Common myeloid progenitor, CD34-positive (primary cell): Measurements from ENCODE around the gene DNAJB13.

ENCODE experiments used
- CTCF ChIA-PET: fragments of 350-600 bp; sonication (Branson Sonifier 250); formaldehyde crosslinking; loops from one replicate; lab custom pipeline; 2021; ENCODE audit warnings: antibody characterized with exemption; lab: Charles Lee
- POLR2A ChIA-PET: fragments of 350-600 bp; sonication (Branson Sonifier 250); formaldehyde crosslinking; loops from one replicate; lab custom pipeline; 2021; ENCODE audit warnings: antibody characterized with exemption; lab: Charles Lee
- DNase-seq, 3 donors: peaks; one replicate each; pipeline versions ENCODE4 v3.0.0 to v3.0.0-alpha.2; 2013
- H3K27ac ChIP-seq, 2 experiments: 1 replicate in 1 of 2; 2 replicates in 1 of 2; pipeline ENCODE4 v1.7.0; 2013; ENCODE audit warnings: inconsistent platforms in 2 of 2, low read length in 2 of 2, mild to moderate bottlenecking in 2 of 2, low read depth in 1 of 2, moderate library complexity in 1 of 2; ENCODE audit not compliant: severe bottlenecking in 2 of 2, insufficient read depth in 1 of 2, poor library complexity in 1 of 2
- H3K27me3 ChIP-seq, 5 experiments: replicated peaks in 2 of 5; 1 replicate in 3 of 5; 2 replicates in 2 of 5; pipeline versions ENCODE4 v1.6.1 to v1.7.0; 2013; ENCODE audit warnings: low read length in 4 of 5, mild to moderate bottlenecking in 2 of 5, moderate library complexity in 2 of 5, inconsistent platforms in 1 of 5; ENCODE audit not compliant: insufficient read depth in 5 of 5, control insufficient read depth in 4 of 5
- H3K36me3 ChIP-seq, 4 experiments: 1 replicate in 2 of 4; 2 replicates in 2 of 4; pipeline versions ENCODE4 v1.6.1 to v1.7.0; 2013; ENCODE audit warnings: low read length in 3 of 4, control low read depth in 1 of 4, mild to moderate bottlenecking in 1 of 4; ENCODE audit not compliant: control insufficient read depth in 4 of 4, insufficient read depth in 4 of 4
- H3K4me1 ChIP-seq, 4 experiments: 1 replicate in 3 of 4; 2 replicates in 1 of 4; pipeline versions ENCODE4 v1.6.1 to v1.7.1; 2013; ENCODE audit warnings: low read length in 3 of 4, mild to moderate bottlenecking in 3 of 4, control low read depth in 1 of 4, inconsistent platforms in 1 of 4, moderate library complexity in 1 of 4; ENCODE audit not compliant: control insufficient read depth in 4 of 4, insufficient read depth in 4 of 4; ENCODE audit errors: control extremely low read depth in 1 of 4
- H3K4me3 ChIP-seq, 7 experiments: 1 replicate in 4 of 7; 2 replicates in 3 of 7; pipeline versions ENCODE4 v1.5.1 to v1.7.0; 2013; ENCODE audit warnings: mild to moderate bottlenecking in 7 of 7, low read length in 6 of 7, moderate library complexity in 6 of 7, inconsistent platforms in 2 of 7, low read depth in 2 of 7, control low read depth in 1 of 7; ENCODE audit not compliant: insufficient read depth in 4 of 7, control insufficient read depth in 1 of 7; ENCODE audit errors: extremely low read depth in 1 of 7
- H3K9me3 ChIP-seq, 5 experiments: 1 replicate in 4 of 5; 2 replicates in 1 of 5; pipeline versions ENCODE4 v1.6.1 to v1.7.1; 2013; ENCODE audit warnings: low read length in 4 of 5, mild to moderate bottlenecking in 2 of 5, inconsistent platforms in 1 of 5, low read depth in 1 of 5, moderate library complexity in 1 of 5; ENCODE audit not compliant: control insufficient read depth in 4 of 5, insufficient read depth in 2 of 5; ENCODE audit errors: control extremely low read depth in 1 of 5
- WGBS: methylation state at CpG from one replicate; pipeline ENCODE4 v1.1.5; 2013; ENCODE audit not compliant: insufficient coverage; 5-methylcytosine and 5-hydroxymethylcytosine counted together

Gene DNAJB13

GRCh38 chr11:73958521-73959141 lies 7.8 kb downstream of the DNAJB13 start:
- 93% methylated on average over 14 of the region's 18 CpGs for WGBS
- Histone ChIP-seq H3K27me3 (peaks cover 0 to 22% (median 6%) of the 10 kb centered on the region in 5 experiments), H3K9me3 (no peaks in the 10 kb centered on the region), H3K27ac (no peak overlapping the region), H3K4me1 (no peaks in the 10 kb centered on the region), H3K4me3 (no peak overlapping the region), H3K36me3 (no peaks in the 10 kb centered on the region)
- POLR2A ChIA-PET: no interaction called here
- DNase-seq: no peak
- CTCF ChIA-PET: interaction anchor here (0.7 to 1.2 kb wide), 2 partner anchors 23 to 225 kb away, joined by 3 read pairs; no protein-coding TSS in a partner anchor

GRCh38 chr11:73961321-73961720 lies 10.5 kb downstream of the DNAJB13 start:
- H3K9me3 ChIP-seq: no peaks in the 10 kb centered on the region
- CTCF ChIA-PET: interaction anchor here (0.7 to 1.4 kb wide), 3 partner anchors 10 to 72 kb away, joined by 3 to 4 read pairs (median 3); partner anchors contain the start of gene DNAJB13
- POLR2A ChIA-PET: no interaction called here
- WGBS: 90% methylated on average over 4 of the region's 4 CpGs
- H3K27me3 ChIP-seq: peaks cover 0 to 23% (median 6%) of the 10 kb centered on the region in 5 experiments
- no peaks in the 10 kb centered on the region for H3K36me3 ChIP-seq
- no peak for DNase-seq
- H3K4me3 ChIP-seq: no peak overlapping the region
- H3K27ac ChIP-seq: no peak overlapping the region
- H3K4me1 ChIP-seq: peaks cover 0 to 3% (median 0%) of the 10 kb centered on the region in 4 experiments

- CTCF ChIA-PET: no interaction called here
- H3K27ac ChIP-seq: no peak overlapping the region
- no peak for DNase-seq
- H3K4me3 ChIP-seq: no peak overlapping the region
- 91% methylated on average over 5 of the region's 7 CpGs for WGBS
- no peaks in the 10 kb centered on the region for H3K36me3 ChIP-seq
- POLR2A ChIA-PET: no interaction called here
- no peaks in the 10 kb centered on the region for H3K9me3 ChIP-seq
- H3K4me1 ChIP-seq: peaks cover 0 to 3% (median 0%) of the 10 kb centered on the region in 4 experiments
- peaks cover 0 to 15% (median 3%) of the 10 kb centered on the region in 5 experiments for H3K27me3 ChIP-seq
These were observed 11.4 kb downstream of the DNAJB13 start for GRCh38 chr11:73962101-73962705.

GRCh38 chr11:73963861-73964260 lies 13.0 kb downstream of the DNAJB13 start:
- Histone ChIP-seq H3K36me3 (no peaks in the 10 kb centered on the region), H3K4me1 (peaks cover 0 to 3% (median 0%) of the 10 kb centered on the region in 4 experiments), H3K27ac (no peak overlapping the region), H3K9me3 (no peaks in the 10 kb centered on the region), H3K27me3 (peaks cover 0 to 6% (median 0%) of the 10 kb centered on the region in 5 experiments), H3K4me3 (no peak overlapping the region)
- 94% methylated on average over 6 of the region's 8 CpGs for WGBS
- CTCF ChIA-PET: interaction anchor here (0.8 to 2.7 kb wide), 19 partner anchors 9 to 293 kb away, joined by 3 to 15 read pairs (median 3); partner anchors contain the start of gene DNAJB13
- DNase-seq: no peak
- POLR2A ChIA-PET: interaction anchor here (0.6 kb wide), 1 partner anchor 12 kb away, joined by 3 read pairs; no protein-coding TSS in a partner anchor

- Histone ChIP-seq H3K27ac (no peak overlapping the region), H3K36me3 (no peaks in the 10 kb centered on the region), H3K4me3 (no peak overlapping the region), H3K27me3 (peaks cover 0 to 6% (median 0%) of the 10 kb centered on the region in 5 experiments), H3K4me1 (peaks cover 0 to 7% (median 1%) of the 10 kb centered on the region in 4 experiments), H3K9me3 (no peaks in the 10 kb centered on the region)
- ChIA-PET POLR2A (interaction anchor here (0.6 kb wide), 2 partner anchors 25 to 101 kb away, joined by 3 to 4 read pairs; no protein-coding TSS in a partner anchor), CTCF (interaction anchor here (1.0 to 2.7 kb wide), 5 partner anchors 14 to 290 kb away, joined by 3 to 15 read pairs (median 5); no protein-coding TSS in a partner anchor)
- WGBS: 96% methylated on average over 9 of the region's 10 CpGs
- no peak for DNase-seq
These were observed 14.4 kb downstream of the DNAJB13 start for GRCh38 chr11:73965076-73965763.

- no peak for DNase-seq
- peaks cover 0 to 7% (median 1%) of the 10 kb centered on the region in 4 experiments for H3K4me1 ChIP-seq
- ChIA-PET CTCF (interaction anchor here (1.0 to 2.2 kb wide), 4 partner anchors 37 to 63 kb away, joined by 3 to 7 read pairs (median 4); no protein-coding TSS in a partner anchor), POLR2A (interaction anchor here (0.6 kb wide), 1 partner anchor 25 kb away, joined by 3 read pairs; no protein-coding TSS in a partner anchor)
- WGBS: 74% methylated on average over 2 of the region's 2 CpGs
- no peak overlapping the region for H3K27ac ChIP-seq
- H3K36me3 ChIP-seq: no peaks in the 10 kb centered on the region
- H3K4me3 ChIP-seq: no peak overlapping the region
- no peaks in the 10 kb centered on the region for H3K9me3 ChIP-seq
- H3K27me3 ChIP-seq: peaks cover 0 to 6% (median 0%) of the 10 kb centered on the region in 5 experiments
These were observed 14.9 kb downstream of the DNAJB13 start for GRCh38 chr11:73965764-73966121.
